GM10248 (cell line): ENCODE results near the gene EPC2.

Source experiments
- CTCF ChIA-PET: fragments of 300-600 bp; sonication (Branson Sonifier 250); formaldehyde crosslinking; extraction: SDS; loops from one replicate; lab custom pipeline; 2021; ENCODE audit warnings: antibody characterized with exemption; lab: Yijun Ruan, JAX
- POLR2A ChIA-PET: fragments of 350-650 bp; sonication (Branson Sonifier 250); formaldehyde crosslinking; extraction: SDS; loops from one replicate; lab custom pipeline; 2020; ENCODE audit warnings: antibody characterized with exemption; lab: Yijun Ruan, JAX
- DNase-seq: peaks from one replicate; pipeline ENCODE4 v3.0.0; 2012; ENCODE audit errors: extremely low spot score
- CTCF ChIP-seq: IDR thresholded peaks from 2 replicates; pipeline ENCODE4 v1.5.1; 2012; ENCODE audit warnings: mild to moderate bottlenecking, low read depth; ENCODE audit errors: extremely low read depth, missing control alignments, control extremely low read depth

EPC2 gene

GRCh38 chr2:148701039-148701438 is 56.5 kb downstream of the EPC2 start:
- TF ChIP-seq CTCF = no peak
- no peak for DNase-seq
- POLR2A ChIA-PET = no interaction called here
- CTCF ChIA-PET = interaction anchor here (1.8 kb wide), 1 partner anchor 18 kb away, joined by 5 read pairs; no protein-coding TSS in a partner anchor

DNA sequence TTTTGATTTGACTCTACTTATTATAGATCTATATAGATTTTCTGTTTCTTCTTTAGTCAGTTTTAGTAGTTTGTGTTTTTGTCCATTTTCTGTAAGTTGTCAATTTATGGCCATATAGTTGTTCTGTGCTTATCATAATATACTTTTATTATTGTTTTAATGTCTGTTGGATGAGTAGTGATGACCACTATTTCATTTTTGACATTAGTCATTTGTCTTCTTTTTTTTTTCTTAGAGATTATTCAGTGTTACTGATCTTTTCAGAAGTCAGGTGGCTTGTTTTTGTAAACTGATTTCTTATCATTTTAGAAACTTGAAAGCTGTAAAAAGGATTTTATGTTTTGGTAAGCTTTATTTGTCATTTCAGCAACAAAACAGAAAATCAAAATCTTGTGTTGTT is 57.3 kb downstream of the EPC2 start:
- TF ChIP-seq CTCF = no peak
- ChIA-PET POLR2A (no interaction called here), CTCF (interaction anchor here (1.2 to 1.8 kb wide), 2 partner anchors 12 to 18 kb away, joined by 3 to 5 read pairs; no protein-coding TSS in a partner anchor)
- DNase-seq = no peak

DNA sequence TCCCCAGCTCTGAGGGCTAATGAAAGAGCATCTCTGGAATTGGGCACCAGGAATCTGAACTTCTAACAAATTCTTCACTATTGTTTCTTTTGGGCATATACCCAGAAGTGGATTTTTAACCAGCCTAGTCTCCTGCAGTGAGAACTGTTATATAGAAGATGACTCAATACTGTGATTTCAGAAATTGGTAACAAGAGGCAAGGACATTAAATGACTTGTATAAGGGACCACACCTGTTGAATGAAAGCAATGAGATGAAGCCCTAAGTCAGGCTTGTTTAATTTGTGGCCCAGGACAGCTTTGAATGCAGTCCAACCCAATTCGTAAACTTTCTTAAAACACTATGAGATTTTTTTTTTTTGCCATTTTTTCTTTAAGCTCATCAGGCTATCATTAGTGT is 57.9 kb downstream of the EPC2 start:
- POLR2A ChIA-PET = no interaction called here
- no peak for DNase-seq
- TF ChIP-seq CTCF = no peak
- CTCF ChIA-PET = interaction anchor here (1.2 to 1.8 kb wide), 3 partner anchors 11 to 17 kb away, joined by 3 to 5 read pairs (median 3); no protein-coding TSS in a partner anchor

GRCh38 chr2:148704247-148704646 is 59.7 kb downstream of the EPC2 start:
- POLR2A ChIA-PET = no interaction called here
- no peak for DNase-seq
- CTCF ChIA-PET = no interaction called here
- no peak for TF ChIP-seq CTCF

DNA sequence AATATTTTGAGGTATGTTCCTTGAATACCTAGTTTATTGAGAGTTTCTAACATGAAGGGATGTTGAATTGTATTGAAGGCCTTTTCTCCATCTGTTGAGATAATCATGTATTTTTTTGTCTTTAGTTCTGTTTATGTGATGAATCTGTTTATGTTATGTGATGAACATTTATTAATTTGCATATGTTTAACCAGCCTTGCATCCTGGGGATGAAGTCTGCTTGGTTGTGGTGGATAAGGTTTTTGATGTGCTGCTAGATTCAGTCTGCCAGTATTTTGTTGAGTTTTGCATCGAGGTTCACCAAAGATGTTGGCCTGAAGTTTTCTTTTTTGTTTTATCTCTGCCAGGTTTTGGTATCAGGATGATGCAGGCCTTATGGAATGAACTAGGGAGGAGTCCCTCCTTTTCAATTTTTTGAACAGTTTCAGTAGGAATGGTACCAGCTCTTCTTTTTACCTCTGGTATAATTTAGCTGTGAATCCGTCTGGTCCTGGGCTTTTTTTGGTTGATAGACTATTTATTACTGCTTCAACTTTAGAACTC is 71.9 kb downstream of the EPC2 start:
- no peak for TF ChIP-seq CTCF
- DNase-seq = no peak
- ChIA-PET POLR2A (no interaction called here), CTCF (no interaction called here)

GRCh38 chr2:148718039-148718438 is 73.5 kb downstream of the EPC2 start:
- ChIA-PET POLR2A (no interaction called here), CTCF (interaction anchor here (1.9 kb wide), 1 partner anchor 12 kb away, joined by 4 read pairs; no protein-coding TSS in a partner anchor)
- no peak for TF ChIP-seq CTCF
- no peak for DNase-seq
